Endothelial cell of umbilical vein (primary cell): ENCODE data around the gene HSPA12A. TPM values are rescaled to one million over a fixed set of nuclear protein-coding genes. Genes with fewer than 3 reads are reported as not detected.

Source experiments
- BruUV-seq: library from RNA; stranded (reverse); fragments of 400-500 nt; replicated peaks from 2 replicates; lab custom pipeline; 2021; lab: Mats Ljungman, UMichigan
- CTCF ChIA-PET: fragments of 300-600, 350-600 bp; sonication (Branson Sonifier 250); formaldehyde crosslinking; loops from one replicate; lab custom pipeline; 2021; ENCODE audit warnings: antibody characterized with exemption, inconsistent platforms; lab: Charles Lee
- POLR2A ChIA-PET: fragments of 300-600, 350-600 bp; sonication (Branson Sonifier 250); formaldehyde crosslinking; loops from one replicate; lab custom pipeline; 2021; ENCODE audit warnings: antibody characterized with exemption, inconsistent platforms; lab: Charles Lee
- DNase-seq: peaks from one replicate; pipeline ENCODE4 v3.0.0-alpha.2; 2011; ENCODE audit warnings: low read depth, low spot score
- FAIRE-seq: peaks from 2 replicates; lab custom pipeline; 2011; peaks lifted over from hg19 to GRCh38; lab: Jason Lieb, UNC
- H2AFZ ChIP-seq: 2 replicates; pipeline ENCODE4 v1.6.0; 2012; ENCODE audit warnings: low read depth, low read length, control low read depth, inconsistent platforms
- H3K27ac ChIP-seq: 2 replicates; pipeline ENCODE4 v1.5.1; 2011; ENCODE audit warnings: low read depth, mild to moderate bottlenecking, control low read depth, low read length, moderate library complexity; ENCODE audit not compliant: insufficient read depth
- H3K27me3 ChIP-seq, 2 experiments: 2 replicates each; pipeline versions ENCODE4 v1.6.0 to v1.6.1; 2011; ENCODE audit warnings: low read length in 2 of 2, mixed read lengths in 1 of 2; ENCODE audit not compliant: control insufficient read depth in 2 of 2, insufficient read depth in 2 of 2
- H3K36me3 ChIP-seq, 2 experiments: 2 replicates in 1 of 2; 3 replicates in 1 of 2; pipeline ENCODE4 v1.5.1; 2011; ENCODE audit warnings: low read length in 2 of 2, mild to moderate bottlenecking in 1 of 2, moderate library complexity in 1 of 2; ENCODE audit not compliant: control insufficient read depth in 2 of 2, insufficient read depth in 2 of 2; ENCODE audit errors: extremely low read depth in 1 of 2
- H3K4me1 ChIP-seq: 3 replicates; pipeline ENCODE4 v1.5.1; 2011; ENCODE audit warnings: mild to moderate bottlenecking, low read length; ENCODE audit not compliant: control insufficient read depth, insufficient read depth; ENCODE audit errors: extremely low read depth
- H3K4me2 ChIP-seq: 2 replicates; pipeline ENCODE4 v1.6.1; 2011; ENCODE audit warnings: low read length, control low read depth, mixed read lengths; ENCODE audit not compliant: insufficient read depth
- H3K4me3 ChIP-seq, 3 experiments: fragments of 200-600 bp in 1 of 3; sonication (generic), shearing (Covaris generic) in 1 of 3; replicated peaks in 1 of 3; 2 replicates each; pipeline ENCODE4 v1.5.1; 2011 to 2016; ENCODE audit warnings: control low read depth in 3 of 3, low read length in 3 of 3, mild to moderate bottlenecking in 2 of 3, inconsistent platforms in 1 of 3, low read depth in 1 of 3, moderate library complexity in 1 of 3; ENCODE audit not compliant: insufficient read depth in 1 of 3
- H3K79me2 ChIP-seq: 2 replicates; pipeline ENCODE4 v1.6.0; 2012; ENCODE audit warnings: low read length, inconsistent platforms; ENCODE audit not compliant: control insufficient read depth, insufficient read depth
- H3K9ac ChIP-seq: replicated peaks from 2 replicates; pipeline ENCODE3; 2011; ENCODE audit warnings: low read length, control low read depth; ENCODE audit not compliant: insufficient read depth; ENCODE audit errors: extremely low read depth
- H3K9me1 ChIP-seq: replicated peaks from 3 replicates; pipeline ENCODE4 v1.6.0; 2011; ENCODE audit warnings: mild to moderate bottlenecking, low read length; ENCODE audit not compliant: control insufficient read depth, insufficient read depth; ENCODE audit errors: extremely low read depth
- H3K9me3 ChIP-seq: replicated peaks from 2 replicates; pipeline ENCODE4 v1.5.1; 2012; ENCODE audit warnings: low read length, inconsistent platforms; ENCODE audit not compliant: control insufficient read depth, insufficient read depth
- H4K20me1 ChIP-seq: replicated peaks from 2 replicates; pipeline ENCODE3; 2011; ENCODE audit warnings: mild to moderate bottlenecking, low read length; ENCODE audit not compliant: control insufficient read depth, insufficient read depth; ENCODE audit errors: extremely low read depth
- CTCF ChIP-seq, 2 donors: IDR thresholded peaks; 1 replicate in 1 of 2; 2 replicates in 1 of 2; pipeline ENCODE4 v1.5.1; 2011; ENCODE audit warnings: low read length in 2 of 2, mild to moderate bottlenecking in 2 of 2, moderate library complexity in 2 of 2, control low read depth in 1 of 2, inconsistent platforms in 1 of 2, low read depth in 1 of 2; ENCODE audit not compliant: insufficient read depth in 1 of 2; ENCODE audit errors: extremely low read depth in 1 of 2
- EZH2 ChIP-seq: IDR thresholded peaks from 2 replicates; pipeline ENCODE4 v1.6.1; 2012; ENCODE audit warnings: borderline replicate concordance, low read depth, mild to moderate bottlenecking, moderate library complexity, low read length, inconsistent platforms; ENCODE audit not compliant: severe bottlenecking
- GATA2 ChIP-seq: IDR thresholded peaks from 2 replicates; pipeline ENCODE4 v1.7.0; 2011; ENCODE audit warnings: low read depth, mild to moderate bottlenecking, moderate library complexity, mixed read lengths, low read length; ENCODE audit not compliant: insufficient read length, insufficient read depth
- JUN ChIP-seq: IDR thresholded peaks from 2 replicates; pipeline ENCODE4 v1.6.1; 2011; ENCODE audit warnings: borderline replicate concordance, low read depth; ENCODE audit not compliant: insufficient read length, insufficient read depth
- MYC ChIP-seq: IDR thresholded peaks from one replicate; pipeline ENCODE4 v1.6.1; 2011; ENCODE audit warnings: mild to moderate bottlenecking, low read depth, low read length
- POLR2A ChIP-seq: IDR thresholded peaks from 2 replicates; pipeline ENCODE4 v1.6.1; 2012; ENCODE audit warnings: low read depth, mild to moderate bottlenecking, control low read depth, low read length
- POLR2AphosphoS5 ChIP-seq: IDR thresholded peaks from 2 replicates; pipeline ENCODE4 v1.6.1; 2012; ENCODE audit warnings: low read depth, mild to moderate bottlenecking, control low read depth, low read length, moderate library complexity; ENCODE audit not compliant: insufficient read depth
- dilution Hi-C: fragments of 300-500 bp; cut with MboI; formaldehyde crosslinking; loops from one replicate; pipeline ENCODE4 v1.15.0; 2019; ENCODE audit warnings: low sequenced_read_pairs; ENCODE audit not compliant: extremely low pct_ligation_motif_present
- intact Hi-C: fragments of 100-400 bp; cut with micrococcal nuclease; formaldehyde crosslinking; loops from one replicate; pipeline ENCODE4 v1.10.0; 2022
- polyA plus RNA-seq, 4 experiments: library from polyadenylated mRNA; depleted of rRNA in 3 of 4; stranded (reverse) in 3 of 4; unstranded in 1 of 4; fragments of >200 nt; gene quantifications; 2 replicates each; pipeline versions ENCODE4 v1.2.1 to v1.2.3, GENCODE V29; 2011 to 2012; ENCODE audit warnings: missing spikeins in 1 of 4
- total RNA-seq: library from RNA; stranded (reverse); gene quantifications from 2 replicates; pipeline ENCODE4 v1.2.3, GENCODE V29; 2021

HSPA12A gene
- total and polyA plus RNA-seq, 2 donors (not counting 3 experiments of a cell fraction or from before 2014, with no cell fraction given), result 0.22 to 0.29 TPM

GRCh38 chr10:116743266-116744064 is 1.1 kb upstream of the HSPA12A start:
- TF ChIP-seq JUN (no peak), CTCF (IDR thresholded peaks at IDR 0.05; ENCODE audit: extremely low read depth in 1 of 2, insufficient read depth in 1 of 2, low read depth in 1 of 2, low read length in 2 of 2) (no peak), POLR2AphosphoS5 (no peak), EZH2 (no peak), MYC (no peak), POLR2A (no peak), GATA2 (no peak)
- Histone ChIP-seq H3K4me1 (peaks cover 7% of the 10 kb centered on the region), H4K20me1 (no peaks in the 10 kb centered on the region), H3K9ac (no peak overlapping the region), H3K36me3 (no peaks in the 10 kb centered on the region), H3K27ac (no peak overlapping the region), H3K27me3 (peaks cover 18 to 21% of the 10 kb centered on the region in 2 experiments), H3K4me2 (peak overlapping the region; percentile 53), H3K9me3 (no peaks in the 10 kb centered on the region), H2AFZ (peak overlapping the region; percentile 73), H3K9me1 (no peaks in the 10 kb centered on the region), H3K79me2 (no peaks in the 10 kb centered on the region), H3K4me3 (peak overlapping the region in 1 of 3 experiments; percentile 29)
- intact Hi-C loops (loop anchor here (2.0 to 5.0 kb wide), 2 partner anchors 61 to 431 kb away; no protein-coding TSS in a partner anchor), dilution Hi-C loops (no loop called here)
- DNase-seq (no peak), FAIRE-seq (no peak)
- POLR2A ChIA-PET, result no interaction called here
- CTCF ChIA-PET, result interaction anchor here (1.5 to 2.3 kb wide), 4 partner anchors 45 to 431 kb away, joined by 5 to 20 read pairs (median 10); no protein-coding TSS in a partner anchor
- BruUV-seq, result no TSS peak
